Activated T-cell treated with anti-CD3 and anti-CD28 coated beads, Interleukin-2, amount 50 U/mL, for 4 hours (primary cell): ENCODE results near the gene SERPINA10. TPM values are rescaled to one million over a fixed set of nuclear protein-coding genes. Genes with fewer than 3 reads are reported as not detected.
"Not testable (repeated sequence)": the region's sequence is repeated elsewhere in the genome, so short reads cannot be mapped to it uniquely, and the experiment has no call there.

Experiments used
- ATAC-seq, 2 donors: fragments of 200-7000 bp; cut with Tn5 transposase; one replicate each; pipeline ENCODE4 v1.10.0; 2021
- DNase-seq: peaks from one replicate; pipeline ENCODE4 v3.0.0-alpha.2; 2020
- H3K27me3 Mint-ChIP-seq: one replicate; pipeline ENCODE4 v1.8.0; 2021; ENCODE audit warnings: low read depth, mixed read lengths
- H3K36me3 Mint-ChIP-seq: one replicate; pipeline ENCODE4 v1.8.0; 2022; ENCODE audit warnings: mixed read lengths; ENCODE audit not compliant: insufficient read depth
- H3K4me1 Mint-ChIP-seq: one replicate; pipeline ENCODE4 v1.8.0; 2021; ENCODE audit warnings: low read depth, mixed read lengths
- H3K4me3 Mint-ChIP-seq: one replicate; pipeline ENCODE4 v1.8.0; 2021; ENCODE audit warnings: mild to moderate bottlenecking, moderate library complexity, mixed read lengths
- H3K9me3 Mint-ChIP-seq: one replicate; pipeline ENCODE4 v1.8.0; 2021; ENCODE audit warnings: mixed read lengths
- total RNA-seq, 3 donors: library from RNA; stranded (reverse); gene quantifications; one replicate each; pipeline ENCODE4 v1.2.1, GENCODE V29; 2021

SERPINA10 gene
- total RNA-seq, 3 donors from 2014 or later, result not detected

DNA sequence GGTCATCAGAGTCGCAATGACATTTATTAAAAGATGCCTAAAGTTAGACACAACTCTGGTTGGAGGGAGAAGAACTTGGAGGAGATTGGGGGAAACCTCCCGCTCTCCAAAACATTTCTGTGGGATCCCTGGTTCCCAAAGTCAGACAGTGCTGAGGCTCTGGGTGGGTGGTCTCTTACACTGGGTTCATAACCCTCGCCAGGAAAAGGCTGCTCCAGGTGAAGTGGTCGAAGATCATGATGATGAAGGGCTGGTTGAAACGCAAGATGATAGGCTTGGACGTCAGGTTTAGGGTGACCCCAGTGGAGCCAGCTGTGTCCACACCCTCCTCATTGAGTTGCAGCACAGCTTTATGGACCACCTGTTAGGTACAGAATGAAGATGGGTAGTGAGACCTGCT is 11.2 kb upstream of the SERPINA10 start:
- Mint-ChIP-seq H3K36me3 (no peaks in the 10 kb centered on the region), H3K27me3 (no peaks in the 10 kb centered on the region), H3K4me3 (no peak overlapping the region), H3K4me1 (no peaks in the 10 kb centered on the region), H3K9me3 (peaks cover 18% of the 10 kb centered on the region)
- DNase-seq (no peak), ATAC-seq (no peak)

DNA sequence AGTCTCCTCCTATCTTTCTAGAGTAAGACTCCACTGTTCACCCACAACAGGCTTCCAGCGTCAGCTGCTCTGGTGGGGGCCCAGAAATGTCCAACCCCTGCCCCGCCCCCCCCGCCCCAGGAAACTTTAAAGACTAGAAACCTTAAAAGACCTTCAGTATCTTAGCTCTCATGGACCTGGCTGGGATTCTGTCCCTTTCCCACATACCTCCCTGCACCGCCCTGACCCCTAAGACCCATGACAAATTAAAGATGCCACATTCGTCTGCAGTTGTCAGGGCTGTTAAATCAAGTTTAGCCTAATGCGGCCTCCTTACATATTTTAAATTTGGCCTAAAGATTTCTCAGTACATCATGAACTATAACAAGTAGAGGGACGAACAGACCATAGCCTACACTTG is 10.0 kb upstream of the SERPINA10 start:
- DNase-seq, result no peak
- Mint-ChIP-seq H3K4me3 (no peak overlapping the region), H3K4me1 (no peaks in the 10 kb centered on the region), H3K27me3 (no peaks in the 10 kb centered on the region), H3K9me3 (peaks cover 7% of the 10 kb centered on the region), H3K36me3 (no peaks in the 10 kb centered on the region)
- no peak for ATAC-seq

DNA sequence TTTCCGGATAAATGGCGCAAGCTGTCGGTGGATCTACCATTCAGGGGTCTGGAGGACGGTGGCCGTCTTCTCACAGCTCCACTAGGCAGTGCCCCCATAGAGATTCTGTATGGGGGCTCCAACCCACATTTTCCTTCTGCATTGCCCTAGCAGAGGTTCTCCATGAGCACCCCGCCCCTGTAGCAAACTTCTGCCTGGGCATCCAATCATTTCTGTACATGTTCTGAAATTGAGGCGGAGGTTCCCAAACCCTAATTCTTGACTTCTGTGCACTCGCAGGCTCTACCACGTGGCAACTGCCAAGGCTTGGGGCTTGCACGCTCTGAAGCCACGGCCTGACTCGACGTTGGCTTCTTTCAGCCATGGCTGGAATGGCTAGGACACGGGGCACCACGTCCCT is 5.1 kb upstream of the SERPINA10 start:
- DNase-seq (no peak), ATAC-seq (no peak)
- H3K4me1 Mint-ChIP-seq, result no peaks in the 10 kb centered on the region
- H3K4me3 Mint-ChIP-seq, result no peak overlapping the region
- H3K36me3 Mint-ChIP-seq, result no peaks in the 10 kb centered on the region
- peaks cover 6% of the 10 kb centered on the region for H3K27me3 Mint-ChIP-seq
- H3K9me3 Mint-ChIP-seq, result no peaks in the 10 kb centered on the region

DNA sequence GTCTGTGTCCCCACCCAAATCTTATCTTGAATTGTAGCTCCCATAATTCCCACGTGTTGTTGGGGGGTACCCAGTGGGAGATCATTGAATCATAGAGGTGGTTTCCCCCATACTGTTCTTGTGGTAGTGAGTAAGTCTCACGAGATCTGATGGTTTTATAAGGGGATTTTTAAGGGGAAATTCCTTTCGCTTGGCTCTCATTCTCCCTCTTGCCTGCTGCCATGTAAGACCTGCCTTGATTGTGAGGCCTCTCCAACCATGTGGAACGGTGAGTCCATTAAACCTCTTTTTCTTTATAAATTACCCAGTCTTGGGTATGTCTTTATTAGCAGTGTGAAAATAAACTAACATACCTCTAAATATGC is 3.1 kb upstream of the SERPINA10 start:
- DNase-seq, H3K36me3 Mint-ChIP-seq, H3K4me3 Mint-ChIP-seq, H3K27me3 Mint-ChIP-seq, H3K4me1 Mint-ChIP-seq, H3K9me3 Mint-ChIP-seq: not testable (repeated sequence)
- ATAC-seq, result peak; percentile 21 to 62

DNA sequence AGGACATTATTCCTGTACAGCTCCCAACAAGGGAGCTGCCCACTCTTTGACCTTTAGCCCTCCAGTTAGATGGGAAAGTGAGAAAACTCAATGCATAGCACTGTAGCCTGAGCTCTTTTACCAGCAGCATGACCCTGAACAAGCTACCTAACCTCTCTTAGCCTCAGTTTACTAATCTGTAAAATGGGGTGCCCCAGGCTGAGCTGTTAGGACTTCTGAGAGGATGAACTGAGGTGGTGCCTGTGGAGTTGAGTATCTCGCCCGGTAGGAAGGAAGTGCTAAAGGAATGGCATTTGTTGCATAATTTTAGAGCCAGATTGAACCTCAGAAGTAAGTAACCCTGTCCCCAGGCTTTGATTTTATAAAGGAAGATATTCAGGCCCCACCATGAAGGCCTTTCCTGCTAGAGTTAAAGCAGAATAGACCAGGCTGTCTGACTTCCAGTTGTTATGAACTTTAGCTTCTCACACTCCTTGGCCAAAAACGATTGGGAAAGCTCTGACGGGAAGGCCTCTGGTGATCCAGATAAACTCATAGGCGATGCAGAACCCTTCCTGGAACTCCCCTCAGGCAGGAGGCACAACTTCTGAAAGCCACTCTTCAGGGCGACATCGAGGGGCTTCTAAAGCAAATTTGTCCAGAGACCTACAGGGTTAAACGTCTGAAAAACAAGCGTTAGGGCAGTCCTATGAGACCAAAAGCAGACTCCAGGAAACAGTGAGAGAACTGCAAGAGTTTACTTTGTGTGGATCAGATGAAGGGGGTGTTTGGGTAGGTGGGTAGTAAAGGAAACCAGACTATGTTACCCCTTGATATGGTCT is 2.5 kb upstream of the SERPINA10 start:
- Mint-ChIP-seq H3K4me3 (no peak overlapping the region), H3K9me3 (no peaks in the 10 kb centered on the region), H3K27me3 (peaks cover 8% of the 10 kb centered on the region), H3K4me1 (no peaks in the 10 kb centered on the region), H3K36me3 (no peaks in the 10 kb centered on the region)
- ATAC-seq, result peak in 1 of 2 donors; percentile 23
- DNase-seq, result no peak

DNA sequence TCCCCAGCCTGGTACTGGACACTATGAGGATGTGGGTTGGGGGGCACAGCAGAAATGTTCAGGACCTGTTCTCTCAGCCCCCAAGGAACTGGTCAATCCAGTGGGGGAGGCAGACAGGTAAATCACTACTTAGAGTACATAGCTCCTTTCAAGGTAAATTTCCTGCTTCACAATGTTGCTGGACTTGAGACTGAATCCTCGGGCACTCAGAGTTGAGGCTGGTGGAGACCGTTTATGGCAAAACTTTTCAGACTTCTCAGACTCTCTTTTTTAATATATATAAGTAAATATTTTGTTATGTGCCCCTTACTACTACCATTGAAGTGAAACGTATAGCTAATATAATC is 483 bp upstream of the SERPINA10 start:
- Mint-ChIP-seq H3K27me3 (peaks cover 8% of the 10 kb centered on the region), H3K4me1 (no peaks in the 10 kb centered on the region), H3K4me3 (no peak overlapping the region), H3K9me3 (no peaks in the 10 kb centered on the region), H3K36me3 (no peaks in the 10 kb centered on the region)
- ATAC-seq (no peak), DNase-seq (no peak)

DNA sequence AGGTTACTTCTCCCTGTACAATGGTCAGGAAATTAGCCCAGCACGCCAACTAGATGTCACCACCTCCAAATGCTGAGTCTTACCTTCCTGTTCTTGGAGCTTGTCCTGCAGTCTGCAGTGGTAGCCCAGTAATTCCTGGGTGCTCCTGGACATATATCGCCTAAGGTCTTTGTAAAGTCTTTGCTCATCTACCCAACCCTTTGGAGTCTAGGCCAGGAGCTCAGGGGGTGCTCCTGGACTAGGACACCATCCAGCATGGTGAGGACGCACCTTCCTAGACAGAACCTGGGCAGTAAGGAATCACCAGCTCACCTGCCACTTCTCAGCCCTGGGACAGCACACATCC is 569 bp downstream of the SERPINA10 start:
- H3K36me3 Mint-ChIP-seq, result no peaks in the 10 kb centered on the region
- peaks cover 8% of the 10 kb centered on the region for H3K27me3 Mint-ChIP-seq
- no peak for ATAC-seq
- H3K9me3 Mint-ChIP-seq, result no peaks in the 10 kb centered on the region
- no peak for DNase-seq
- H3K4me3 Mint-ChIP-seq, result no peak overlapping the region
- H3K4me1 Mint-ChIP-seq, result no peaks in the 10 kb centered on the region

DNA sequence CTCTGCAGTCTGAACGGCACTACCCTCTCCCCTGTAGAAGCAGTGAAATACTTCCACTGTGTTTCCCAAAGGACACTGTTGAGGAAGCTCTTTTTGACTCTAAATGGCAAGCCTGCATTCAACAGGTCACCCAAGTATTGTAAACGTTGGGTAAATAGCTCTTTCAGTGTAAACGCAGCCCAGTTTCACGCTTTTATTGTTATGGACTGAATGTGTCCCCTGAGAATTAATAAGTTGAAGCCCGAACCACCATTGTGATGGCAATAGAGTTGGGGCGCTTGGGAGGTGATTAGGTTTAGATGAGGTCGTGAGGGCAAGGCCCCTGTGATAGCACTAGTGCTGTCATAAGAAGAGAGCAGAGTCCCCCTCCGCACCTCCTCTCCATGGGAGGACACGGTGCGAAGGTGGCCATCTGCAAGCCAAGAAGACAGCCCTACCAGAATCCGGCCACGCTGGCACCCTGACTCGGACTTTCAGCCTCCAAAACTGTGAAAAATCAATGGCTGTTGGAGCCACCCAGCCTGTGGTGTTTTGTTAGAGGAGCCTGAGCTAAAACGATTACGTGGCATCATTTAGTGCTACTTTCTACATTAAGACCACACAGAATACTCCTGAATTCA is 1.1 kb downstream of the SERPINA10 start:
- Mint-ChIP-seq H3K4me3 (no peak overlapping the region), H3K27me3 (peaks cover 10% of the 10 kb centered on the region), H3K4me1 (no peaks in the 10 kb centered on the region), H3K9me3 (no peaks in the 10 kb centered on the region), H3K36me3 (no peaks in the 10 kb centered on the region)
- DNase-seq (no peak), ATAC-seq (no peak)

DNA sequence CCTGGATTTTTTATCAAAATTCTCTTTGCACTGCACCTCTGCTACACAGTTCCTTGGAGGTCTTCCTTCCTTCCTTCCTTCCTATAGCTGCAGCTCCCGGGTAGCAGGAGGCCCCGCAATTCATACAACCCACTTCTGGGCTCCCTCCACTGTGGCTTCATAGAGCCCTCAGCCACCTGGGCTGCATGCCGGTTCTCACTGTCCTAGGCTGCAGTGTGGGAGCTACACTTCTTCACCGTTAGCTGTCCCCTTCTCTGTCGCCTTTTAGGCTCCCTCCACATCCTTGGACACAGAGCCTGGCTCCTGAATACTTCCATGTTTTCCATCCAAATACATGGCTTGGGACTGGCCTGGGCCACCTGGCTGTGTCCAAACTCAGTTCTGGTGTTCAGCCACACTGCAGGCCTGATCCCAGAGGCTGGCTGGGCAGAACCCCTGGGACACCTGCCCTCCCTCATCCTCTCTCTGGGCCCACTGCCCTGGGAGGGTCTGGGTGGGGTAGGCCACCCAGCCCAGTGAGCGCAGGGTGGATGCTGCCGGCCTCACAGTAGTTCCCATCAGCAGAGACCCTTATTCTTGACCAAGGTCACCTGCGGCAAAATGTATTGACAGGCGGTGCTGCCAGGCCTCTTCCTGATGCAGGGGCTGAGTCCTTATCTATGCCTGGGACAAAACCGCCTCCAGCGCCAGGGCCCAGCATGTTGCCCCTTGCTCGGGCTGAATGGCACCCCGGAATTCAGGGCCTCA is 1.7 kb downstream of the SERPINA10 start:
- Mint-ChIP-seq H3K27me3 (peaks cover 8% of the 10 kb centered on the region), H3K9me3 (no peaks in the 10 kb centered on the region), H3K4me3 (no peak overlapping the region), H3K4me1 (no peaks in the 10 kb centered on the region), H3K36me3 (no peaks in the 10 kb centered on the region)
- DNase-seq (no peak), ATAC-seq (no peak)

DNA sequence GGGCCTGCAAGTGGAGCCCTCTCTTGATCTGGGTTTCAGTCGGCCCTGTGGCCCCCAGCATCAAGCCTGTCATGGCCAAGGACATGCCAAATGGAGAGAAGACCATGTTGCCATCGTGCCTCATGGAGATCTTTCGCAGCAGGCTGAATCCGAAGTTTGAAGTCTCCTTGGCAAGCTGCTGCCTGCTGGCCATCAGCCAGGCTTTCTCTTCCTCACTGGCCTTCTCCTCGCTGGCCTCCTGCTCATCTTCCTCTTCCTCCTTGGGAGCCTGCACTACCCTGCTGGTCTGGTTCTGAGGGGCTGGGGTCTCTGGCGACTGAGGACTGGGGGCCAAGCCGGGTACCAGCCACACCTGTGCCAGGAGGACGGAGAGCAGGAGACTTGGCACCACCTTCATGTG is 2.9 kb downstream of the SERPINA10 start:
- DNase-seq, result no peak
- ATAC-seq, result no peak
- H3K4me1 Mint-ChIP-seq, result no peaks in the 10 kb centered on the region
- no peaks in the 10 kb centered on the region for H3K36me3 Mint-ChIP-seq
- H3K4me3 Mint-ChIP-seq, result no peak overlapping the region
- no peaks in the 10 kb centered on the region for H3K9me3 Mint-ChIP-seq
- peaks cover 6% of the 10 kb centered on the region for H3K27me3 Mint-ChIP-seq

DNA sequence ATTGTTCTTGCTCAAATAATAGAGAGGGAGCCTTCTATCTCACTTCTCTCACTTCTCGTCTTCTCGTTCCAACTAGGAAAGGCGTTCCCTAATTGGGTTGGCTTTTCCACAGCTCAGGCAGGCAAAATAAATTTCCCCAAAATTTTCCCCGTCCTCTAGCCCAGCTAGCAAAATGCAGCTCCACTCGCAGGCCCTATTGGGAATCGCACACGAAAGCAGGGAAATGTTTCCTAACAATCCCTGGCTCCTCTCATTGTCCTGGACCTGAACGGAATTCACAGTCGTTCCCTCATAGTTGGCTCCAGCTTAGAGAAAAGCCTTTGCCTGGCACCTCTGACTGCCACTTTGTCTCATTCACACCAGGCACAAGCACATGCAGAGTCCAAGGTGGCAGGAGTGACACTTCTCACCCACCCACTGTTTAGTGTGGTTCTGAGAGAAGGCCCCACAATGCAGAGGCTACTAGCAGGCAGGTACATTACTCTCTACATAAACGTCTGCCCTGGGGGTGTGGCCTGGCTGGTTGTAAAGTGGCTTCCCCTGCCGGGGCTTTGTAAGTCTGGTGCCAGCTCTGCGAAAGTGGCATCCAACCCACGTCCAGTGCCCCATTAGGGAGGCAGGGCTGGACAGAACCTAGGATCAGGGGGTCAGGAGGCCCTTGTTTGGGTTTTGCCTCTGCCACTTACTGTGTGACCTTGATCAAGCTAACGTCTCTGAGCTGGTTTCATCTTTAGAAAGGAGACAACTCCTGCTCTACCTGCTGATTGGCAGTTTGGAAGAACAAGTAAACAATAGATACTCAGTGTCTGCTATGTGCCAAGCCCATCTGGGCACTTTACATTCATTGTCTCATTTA is 4.2 kb downstream of the SERPINA10 start:
- Mint-ChIP-seq H3K27me3 (peaks cover 3% of the 10 kb centered on the region), H3K4me3 (no peak overlapping the region), H3K36me3 (no peaks in the 10 kb centered on the region), H3K9me3 (no peaks in the 10 kb centered on the region), H3K4me1 (no peaks in the 10 kb centered on the region)
- ATAC-seq (no peak), DNase-seq (no peak)

DNA sequence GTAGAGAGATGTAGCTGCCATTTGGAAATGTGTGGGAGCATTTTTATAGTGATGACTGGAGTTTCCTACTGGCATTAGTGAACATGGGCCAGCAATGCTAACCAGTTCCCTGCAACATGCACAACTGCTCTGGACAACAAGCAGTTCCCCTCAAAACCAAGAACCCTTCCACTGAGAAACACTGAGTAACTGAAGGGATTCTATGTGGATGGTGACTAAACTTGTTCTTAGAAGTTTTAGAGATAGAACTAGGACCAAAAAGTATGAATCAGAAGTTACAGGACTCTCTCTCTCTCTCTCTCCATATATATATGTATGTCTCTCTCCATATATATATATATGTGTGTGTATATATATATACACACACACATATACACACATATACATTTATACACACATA is 7.9 kb downstream of the SERPINA10 start:
- ATAC-seq (no peak), DNase-seq (no peak)
- H3K36me3 Mint-ChIP-seq, result no peaks in the 10 kb centered on the region
- no peak overlapping the region for H3K4me3 Mint-ChIP-seq
- peaks cover 1% of the 10 kb centered on the region for H3K27me3 Mint-ChIP-seq
- H3K4me1 Mint-ChIP-seq, result no peaks in the 10 kb centered on the region
- no peaks in the 10 kb centered on the region for H3K9me3 Mint-ChIP-seq

DNA sequence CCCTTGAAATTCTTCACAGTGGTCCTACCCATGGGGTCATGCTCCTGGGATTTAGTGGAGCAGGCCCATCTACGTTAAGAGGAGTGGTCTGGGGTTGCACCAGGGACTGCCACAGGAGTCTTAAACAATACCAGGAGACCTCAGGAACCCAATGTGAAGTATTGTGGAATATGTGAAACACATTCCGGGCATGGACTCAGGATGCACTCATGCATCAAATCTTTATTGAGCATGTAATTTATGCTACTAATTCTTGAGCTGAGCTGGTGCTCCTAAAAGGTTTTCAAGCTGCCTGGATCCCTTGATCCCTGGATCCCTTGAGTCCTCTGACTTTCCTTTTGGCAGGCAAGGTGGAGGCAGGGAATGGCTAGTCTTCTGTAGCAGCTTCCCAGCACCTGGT is 8.8 kb downstream of the SERPINA10 start:
- no peak for DNase-seq
- no peak overlapping the region for H3K4me3 Mint-ChIP-seq
- H3K36me3 Mint-ChIP-seq, result no peaks in the 10 kb centered on the region
- H3K9me3 Mint-ChIP-seq, result no peaks in the 10 kb centered on the region
- no peaks in the 10 kb centered on the region for H3K4me1 Mint-ChIP-seq
- ATAC-seq, result no peak
- H3K27me3 Mint-ChIP-seq, result peaks cover 1% of the 10 kb centered on the region

DNA sequence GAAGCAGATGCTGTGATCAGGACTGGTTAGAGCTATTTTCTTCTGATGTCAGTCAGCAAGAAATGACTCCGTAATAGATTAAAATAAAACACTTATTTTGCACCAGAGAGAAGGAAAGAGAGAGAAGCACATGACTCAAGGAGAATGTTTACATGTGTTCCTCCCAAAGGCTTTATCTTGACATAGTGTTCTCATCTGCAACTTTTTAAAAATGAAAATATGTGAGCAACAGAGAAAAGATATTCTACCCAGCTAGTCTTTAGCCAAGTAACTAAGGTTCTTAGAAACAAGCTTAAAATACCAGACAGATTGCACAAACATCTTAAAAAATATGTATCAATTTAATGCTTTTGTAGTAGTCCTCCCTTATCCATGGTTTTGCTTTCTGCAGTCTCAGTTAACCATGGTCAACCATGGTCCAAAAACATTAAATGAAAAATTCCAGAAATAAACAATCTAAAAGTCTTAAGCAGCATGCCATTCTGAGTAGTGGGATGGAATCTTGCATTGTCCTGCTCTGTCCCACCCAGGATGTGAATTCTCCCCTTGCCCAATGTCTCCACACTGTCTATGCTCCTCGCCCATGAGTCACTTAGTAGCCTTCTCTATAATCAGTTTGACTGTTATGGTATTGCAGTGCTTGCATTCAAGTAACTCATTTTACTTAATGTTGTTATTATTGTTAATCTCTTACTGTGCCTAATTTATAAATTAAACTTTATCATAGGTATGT is 9.9 kb downstream of the SERPINA10 start:
- DNase-seq, result no peak
- Mint-ChIP-seq H3K27me3 (peaks cover 4% of the 10 kb centered on the region), H3K36me3 (no peaks in the 10 kb centered on the region), H3K9me3 (no peaks in the 10 kb centered on the region), H3K4me1 (no peaks in the 10 kb centered on the region), H3K4me3 (no peak overlapping the region)
- no peak for ATAC-seq
